Gastroesophageal sphincter (tissue), 4 donors: Measurements from ENCODE around the gene GFPT2. TPM values are rescaled to one million over a fixed set of nuclear protein-coding genes. Genes with fewer than 3 reads are reported as not detected.
A peak's percentile ranks its signal among the peaks of the same experiment; 100 is the strongest.

Source experiments
- ATAC-seq: fragments of 150-250 bp; one replicate; pipeline ENCODE4 v1.9.1; 2016; ENCODE audit warnings: mild to moderate bottlenecking, moderate library complexity
- H3K27ac ChIP-seq, 4 donors: fragments of 200-600 bp; sonication (generic) in 3 of 4; 1 replicate in 3 of 4; 2 replicates in 1 of 4; pipeline ENCODE4 v1.5.1; 2016 to 2019
- H3K27me3 ChIP-seq: fragments of 200-600 bp; sonication (generic); one replicate; pipeline ENCODE4 v1.5.1; 2019
- H3K36me3 ChIP-seq, 2 donors: fragments of 200-600 bp; sonication (generic); one replicate each; pipeline ENCODE4 v1.5.1; 2019; ENCODE audit warnings: control low read depth in 1 of 2
- H3K4me1 ChIP-seq, 3 donors: fragments of 200-600 bp; sonication (generic); 1 replicate in 2 of 3; 2 replicates in 1 of 3; pipeline ENCODE4 v1.5.1; 2016 to 2019; ENCODE audit warnings: control low read depth in 2 of 3
- H3K4me3 ChIP-seq, 2 donors: fragments of 200-600 bp; sonication (generic); one replicate each; pipeline ENCODE4 v1.5.1; 2019; ENCODE audit warnings: mild to moderate bottlenecking in 1 of 2, moderate library complexity in 1 of 2
- H3K9me3 ChIP-seq, 3 donors: fragments of 200-600 bp; sonication (generic); one replicate each; pipeline ENCODE4 v1.5.1; 2017 to 2019; ENCODE audit warnings: control low read depth in 2 of 3
- CTCF ChIP-seq, 4 experiments: fragments of 200-600 bp in 2 of 4; fragments of 450-650 bp in 2 of 4; sonication (generic) in 1 of 4; IDR thresholded peaks; one replicate each; pipeline ENCODE4 v1.5.1; 2017 to 2019; ENCODE audit warnings: antibody characterized with exemption in 4 of 4, mild to moderate bottlenecking in 2 of 4, moderate library complexity in 2 of 4
- EP300 ChIP-seq: sonication (generic); formaldehyde crosslinking; IDR thresholded peaks from one replicate; pipeline ENCODE4 v1.6.1; 2017; ENCODE audit warnings: antibody characterized with exemption, mild to moderate bottlenecking
- POLR2A ChIP-seq, 2 donors: fragments of 450-650 bp; IDR thresholded peaks; one replicate each; pipeline ENCODE4 v1.6.1; 2017; ENCODE audit warnings: antibody characterized with exemption in 2 of 2, mild to moderate bottlenecking in 2 of 2, moderate library complexity in 1 of 2
- POLR2AphosphoS5 ChIP-seq: sonication (generic); formaldehyde crosslinking; IDR thresholded peaks from one replicate; pipeline ENCODE4 v1.6.1; 2017; ENCODE audit warnings: antibody characterized with exemption
- WGBS, 2 donors: methylation state at CpG; one replicate each; pipeline ENCODE4 v1.1.5; 2018; ENCODE audit warnings: low coverage in 1 of 2; 5-methylcytosine and 5-hydroxymethylcytosine counted together
- total RNA-seq, 4 donors: library from RNA; depleted of rRNA; stranded (reverse); fragments of >200 nt; gene quantifications; one replicate each; pipeline ENCODE4 v1.1.0, GENCODE V29; 2016

The GFPT2 gene
- total RNA-seq, 4 donors from 2014 or later: 28.7 to 94.1 (median 34.1) TPM

- no peak for TF ChIP-seq POLR2A (IDR thresholded peaks at IDR 0.05)
- TF ChIP-seq EP300: no peak
- no peak for TF ChIP-seq POLR2AphosphoS5
- TF ChIP-seq CTCF (IDR thresholded peaks at IDR 0.05): no peak
- Histone ChIP-seq H3K4me1 (peaks cover 0 to 46% (median 8%) of the 10 kb centered on the region in 3 donors), H3K27ac (no peak overlapping the region), H3K27me3 (no peaks in the 10 kb centered on the region), H3K4me3 (no peak overlapping the region), H3K36me3 (no peaks in the 10 kb centered on the region), H3K9me3 (no peaks in the 10 kb centered on the region)
- no CpG with 5 or more reads among the region's 8 CpGs for WGBS, 2 donors
- ATAC-seq: no peak
Observed at GRCh38 chr5:180345781-180346180, 7.4 kb downstream of the GFPT2 start.

GRCh38 chr5:180345186-180345585 is 8.0 kb downstream of the GFPT2 start:
- H3K27ac ChIP-seq: no peak overlapping the region
- WGBS, 2 donors: 84 to 94% methylated on average over 7 to 8 of the region's 8 CpGs
- peaks cover 0 to 42% (median 8%) of the 10 kb centered on the region in 3 donors for H3K4me1 ChIP-seq
- no peaks in the 10 kb centered on the region for H3K36me3 ChIP-seq
- H3K9me3 ChIP-seq: no peaks in the 10 kb centered on the region
- TF ChIP-seq POLR2A (IDR thresholded peaks at IDR 0.05) (no peak), EP300 (no peak)
- no peak for ATAC-seq
- no peak overlapping the region for H3K4me3 ChIP-seq
- no peaks in the 10 kb centered on the region for H3K27me3 ChIP-seq

GRCh38 chr5:180344696-180344999 is 8.5 kb downstream of the GFPT2 start:
- H3K4me1 ChIP-seq: peaks cover 0 to 42% (median 8%) of the 10 kb centered on the region in 3 donors
- H3K27me3 ChIP-seq: no peaks in the 10 kb centered on the region
- H3K36me3 ChIP-seq: no peaks in the 10 kb centered on the region
- no peaks in the 10 kb centered on the region for H3K9me3 ChIP-seq
- no peak for ATAC-seq
- H3K4me3 ChIP-seq: no peak overlapping the region
- peak overlapping the region in 1 of 4 donors; percentile 51 for H3K27ac ChIP-seq
- WGBS, 2 donors: 80% methylated on average over 1 of the region's 7 CpGs; no CpG with 5 or more reads in 1 of the 2 donors
- no peak for TF ChIP-seq POLR2AphosphoS5
- no peak for TF ChIP-seq POLR2A (IDR thresholded peaks at IDR 0.05)
- TF ChIP-seq EP300: no peak
- no peak for TF ChIP-seq CTCF (IDR thresholded peaks at IDR 0.05)

GRCh38 chr5:180343831-180344695 is 9.1 kb downstream of the GFPT2 start:
- Histone ChIP-seq H3K36me3 (no peaks in the 10 kb centered on the region), H3K9me3 (no peaks in the 10 kb centered on the region), H3K27me3 (no peaks in the 10 kb centered on the region), H3K4me3 (no peak overlapping the region), H3K27ac (peak overlapping the region in 1 of 4 donors; percentile 51), H3K4me1 (peaks cover 0 to 44% (median 8%) of the 10 kb centered on the region in 3 donors)
- peak; percentile 35 for ATAC-seq
- TF ChIP-seq POLR2AphosphoS5 (no peak), POLR2A (IDR thresholded peaks at IDR 0.05) (no peak), CTCF (IDR thresholded peaks at IDR 0.05) (no peak), EP300 (no peak)
- 55 to 59% methylated on average over 6 to 8 of the region's 14 CpGs for WGBS, 2 donors

GRCh38 chr5:180343110-180343830 is 9.9 kb downstream of the GFPT2 start:
- 8 to 14% methylated on average over 1 to 13 of the region's 19 CpGs for WGBS, 2 donors
- peak; percentile 32 for ATAC-seq

More at GRCh38 chr5:180343110-180343830, 9.9 kb downstream of the GFPT2 start:
- H3K27me3 ChIP-seq: no peaks in the 10 kb centered on the region
- H3K4me3 ChIP-seq: no peak overlapping the region
- no peak for TF ChIP-seq POLR2A (IDR thresholded peaks at IDR 0.05)
- no peak for TF ChIP-seq CTCF (IDR thresholded peaks at IDR 0.05)
- TF ChIP-seq EP300: no peak
- TF ChIP-seq POLR2AphosphoS5: peak; percentile 25
- peaks cover 0 to 41% (median 8%) of the 10 kb centered on the region in 3 donors for H3K4me1 ChIP-seq
- no peaks in the 10 kb centered on the region for H3K9me3 ChIP-seq
- peak overlapping the region in 1 of 4 donors; percentile 43 for H3K27ac ChIP-seq
- peaks cover 0 to 2% of the 10 kb centered on the region in 2 donors for H3K36me3 ChIP-seq
